NCI-H187 (cell line): ENCODE measurements around the gene ANKS3.

Experiments used
- DNase-seq, 2 experiments: peaks; one replicate each; lab custom pipeline; 2025; lab: John Stamatoyannopoulos, UW

Gene ANKS3

GRCh38 chr16:4646773-4647643, 87.1 kb downstream of the ANKS3 start:
- DNase-seq: no peak
